Neural cell (in vitro differentiated cells): Measurements from ENCODE around the gene PXDN. TPM values are rescaled to one million over a fixed set of nuclear protein-coding genes. Genes with fewer than 3 reads are reported as not detected.

Source experiments
- H2AFZ ChIP-seq: fragments of 200-600, 300-800 bp; sonication (generic), shearing (Covaris generic); 2 replicates; pipeline ENCODE4 v1.6.0; 2014; ENCODE audit warnings: low read depth, mild to moderate bottlenecking, antibody characterized with exemption, low read length, moderate library complexity
- H3F3A ChIP-seq: fragments of 200-600 bp; shearing (Covaris generic); 2 replicates; pipeline ENCODE4 v1.6.1; 2016; ENCODE audit warnings: mild to moderate bottlenecking, moderate library complexity, mixed read lengths, antibody characterized with exemption, low read length; ENCODE audit not compliant: insufficient read depth, poor library complexity, severe bottlenecking
- H3K27ac ChIP-seq: fragments of 200-600, 300-800 bp; sonication (generic), shearing (Covaris generic); 2 replicates; pipeline ENCODE4 v1.5.1; 2014; ENCODE audit warnings: mild to moderate bottlenecking, low read length, moderate library complexity
- H3K27me3 ChIP-seq: fragments of 300-800, 200-600 bp; sonication (generic), shearing (Covaris generic); 2 replicates; pipeline ENCODE4 v1.6.0; 2014; ENCODE audit warnings: mild to moderate bottlenecking, low read depth, low read length, moderate library complexity; ENCODE audit not compliant: insufficient read depth
- H3K36me3 ChIP-seq: fragments of 300-800, 200-600 bp; sonication (generic), shearing (Covaris generic); 2 replicates; pipeline ENCODE4 v1.5.1; 2014; ENCODE audit warnings: mild to moderate bottlenecking, antibody characterized with exemption, low read length, moderate library complexity; ENCODE audit not compliant: insufficient read depth
- H3K4me2 ChIP-seq: fragments of 300-800, 200-600 bp; sonication (generic), shearing (Covaris generic); 2 replicates; pipeline ENCODE4 v1.6.0; 2014; ENCODE audit warnings: mild to moderate bottlenecking, low read length
- H3K4me3 ChIP-seq: fragments of 300-800, 200-600 bp; sonication (generic), shearing (Covaris generic); 2 replicates; pipeline ENCODE4 v1.5.1; 2014; ENCODE audit warnings: mild to moderate bottlenecking, low read length, moderate library complexity
- H3K79me2 ChIP-seq: fragments of 200-600 bp; shearing (Covaris generic); replicated peaks from 2 replicates; pipeline ENCODE4 v1.6.0; 2014; ENCODE audit warnings: mild to moderate bottlenecking, low read length, moderate library complexity; ENCODE audit not compliant: insufficient read depth
- H3K9ac ChIP-seq: fragments of 300-800, 200-600 bp; sonication (generic), shearing (Covaris generic); 2 replicates; pipeline ENCODE4 v1.6.1; 2016; ENCODE audit warnings: mild to moderate bottlenecking, low read length, mixed read lengths
- H3K9me2 ChIP-seq: fragments of 200-600 bp; shearing (Covaris generic); 2 replicates; pipeline ENCODE4 v1.6.1; 2016; ENCODE audit warnings: mild to moderate bottlenecking, low read length, mixed read lengths; ENCODE audit not compliant: insufficient read depth
- H3K9me3 ChIP-seq: fragments of 200-600, 300-800 bp; sonication (generic), shearing (Covaris generic); 2 replicates; pipeline ENCODE4 v1.6.1; 2016; ENCODE audit warnings: mild to moderate bottlenecking, mixed run types, low read length, moderate library complexity, mixed read lengths
- H4K20me1 ChIP-seq: fragments of 200-600 bp; shearing (Covaris generic); 2 replicates; pipeline ENCODE4 v1.6.1; 2016; ENCODE audit warnings: mild to moderate bottlenecking, mixed run types; ENCODE audit not compliant: insufficient read depth
- CTCF ChIP-seq: fragments of 450-650 bp; IDR thresholded peaks from 2 replicates; pipeline ENCODE4 v1.5.1; 2014; ENCODE audit warnings: antibody characterized with exemption, mild to moderate bottlenecking, moderate library complexity; ENCODE audit not compliant: poor library complexity, severe bottlenecking
- EP300 ChIP-seq: fragments of 450-650 bp; conservative IDR thresholded peaks from 2 replicates; pipeline ENCODE4 v1.6.1; 2014; ENCODE audit warnings: antibody characterized with exemption, mild to moderate bottlenecking, moderate library complexity; ENCODE audit not compliant: poor library complexity, severe bottlenecking
- EZH2 ChIP-seq: fragments of 200-600, 300-800 bp; shearing (Covaris generic), sonication (generic); IDR thresholded peaks from 2 replicates; pipeline ENCODE4 v1.6.1; 2014; ENCODE audit warnings: antibody characterized with exemption, low read length, borderline replicate concordance, mild to moderate bottlenecking; ENCODE audit not compliant: insufficient read depth, poor library complexity, severe bottlenecking
- MXI1 ChIP-seq: fragments of 450-650 bp; conservative IDR thresholded peaks from 2 replicates; pipeline ENCODE4 v1.6.1; 2014; ENCODE audit warnings: antibody characterized with exemption, mild to moderate bottlenecking; ENCODE audit not compliant: poor library complexity, severe bottlenecking
- POLR2AphosphoS5 ChIP-seq: IDR thresholded peaks from 2 replicates; pipeline ENCODE4 v1.6.1; 2012
- RAD21 ChIP-seq: fragments of 450-650 bp; conservative IDR thresholded peaks from 2 replicates; pipeline ENCODE4 v1.6.1; 2014; ENCODE audit warnings: antibody characterized with exemption, mild to moderate bottlenecking, moderate library complexity
- SMC3 ChIP-seq: fragments of 450-650 bp; conservative IDR thresholded peaks from 2 replicates; pipeline ENCODE4 v1.6.1; 2014; ENCODE audit warnings: antibody characterized with exemption, mild to moderate bottlenecking, moderate library complexity; ENCODE audit not compliant: poor library complexity
- TAF1 ChIP-seq: IDR thresholded peaks from 2 replicates; pipeline ENCODE4 v1.6.1; 2012; ENCODE audit warnings: low read depth
- polyA plus RNA-seq: library from polyadenylated mRNA; depleted of rRNA; stranded (reverse); fragments of >200 nt; gene quantifications from 2 replicates; pipeline ENCODE4 v1.2.3, GENCODE V29; 2014
- TF ChIP-seq, protein P1 (sequence below): IDR thresholded peaks from 2 replicates; pipeline ENCODE4 v1.6.1; 2012; ENCODE audit warnings: borderline replicate concordance

PXDN gene
- polyA plus RNA-seq, 1 donor from 2014 or later = 181 TPM

- H3K79me2 ChIP-seq = no peaks in the 10 kb centered on the region
- no peak overlapping the region for H3K27ac ChIP-seq
- no peak for TF ChIP-seq SMC3
- TF ChIP-seq, protein P1, sequence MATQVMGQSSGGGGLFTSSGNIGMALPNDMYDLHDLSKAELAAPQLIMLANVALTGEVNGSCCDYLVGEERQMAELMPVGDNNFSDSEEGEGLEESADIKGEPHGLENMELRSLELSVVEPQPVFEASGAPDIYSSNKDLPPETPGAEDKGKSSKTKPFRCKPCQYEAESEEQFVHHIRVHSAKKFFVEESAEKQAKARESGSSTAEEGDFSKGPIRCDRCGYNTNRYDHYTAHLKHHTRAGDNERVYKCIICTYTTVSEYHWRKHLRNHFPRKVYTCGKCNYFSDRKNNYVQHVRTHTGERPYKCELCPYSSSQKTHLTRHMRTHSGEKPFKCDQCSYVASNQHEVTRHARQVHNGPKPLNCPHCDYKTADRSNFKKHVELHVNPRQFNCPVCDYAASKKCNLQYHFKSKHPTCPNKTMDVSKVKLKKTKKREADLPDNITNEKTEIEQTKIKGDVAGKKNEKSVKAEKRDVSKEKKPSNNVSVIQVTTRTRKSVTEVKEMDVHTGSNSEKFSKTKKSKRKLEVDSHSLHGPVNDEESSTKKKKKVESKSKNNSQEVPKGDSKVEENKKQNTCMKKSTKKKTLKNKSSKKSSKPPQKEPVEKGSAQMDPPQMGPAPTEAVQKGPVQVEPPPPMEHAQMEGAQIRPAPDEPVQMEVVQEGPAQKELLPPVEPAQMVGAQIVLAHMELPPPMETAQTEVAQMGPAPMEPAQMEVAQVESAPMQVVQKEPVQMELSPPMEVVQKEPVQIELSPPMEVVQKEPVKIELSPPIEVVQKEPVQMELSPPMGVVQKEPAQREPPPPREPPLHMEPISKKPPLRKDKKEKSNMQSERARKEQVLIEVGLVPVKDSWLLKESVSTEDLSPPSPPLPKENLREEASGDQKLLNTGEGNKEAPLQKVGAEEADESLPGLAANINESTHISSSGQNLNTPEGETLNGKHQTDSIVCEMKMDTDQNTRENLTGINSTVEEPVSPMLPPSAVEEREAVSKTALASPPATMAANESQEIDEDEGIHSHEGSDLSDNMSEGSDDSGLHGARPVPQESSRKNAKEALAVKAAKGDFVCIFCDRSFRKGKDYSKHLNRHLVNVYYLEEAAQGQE = no peak
- no peak for TF ChIP-seq CTCF
- TF ChIP-seq TAF1 = no peak
- no peak for TF ChIP-seq MXI1
- no peak for TF ChIP-seq EP300
- no peak for TF ChIP-seq EZH2
- TF ChIP-seq RAD21 = no peak
- TF ChIP-seq POLR2AphosphoS5 = no peak
- H3K27me3 ChIP-seq = no peaks in the 10 kb centered on the region
- H3K4me2 ChIP-seq = no peak overlapping the region
- no peaks in the 10 kb centered on the region for H3K9me2 ChIP-seq
- H3K36me3 ChIP-seq = peaks cover 10% of the 10 kb centered on the region
- H3K9ac ChIP-seq = no peak overlapping the region
- no peak overlapping the region for H3K4me3 ChIP-seq
- H3K9me3 ChIP-seq = no peaks in the 10 kb centered on the region
- no peaks in the 10 kb centered on the region for H3F3A ChIP-seq
- no peaks in the 10 kb centered on the region for H4K20me1 ChIP-seq
- H2AFZ ChIP-seq = no peak overlapping the region
Observed at GRCh38 chr2:1674766-1675397, 69.4 kb downstream of the PXDN start.

GRCh38 chr2:1674276-1674675 lies 70.0 kb downstream of the PXDN start:
- Histone ChIP-seq H3K9me3 (no peaks in the 10 kb centered on the region), H3K27ac (no peak overlapping the region)

More at GRCh38 chr2:1674276-1674675, 70.0 kb downstream of the PXDN start:
- no peaks in the 10 kb centered on the region for H3F3A ChIP-seq
- no peaks in the 10 kb centered on the region for H3K9me2 ChIP-seq
- no peak overlapping the region for H3K9ac ChIP-seq
- no peaks in the 10 kb centered on the region for H3K27me3 ChIP-seq
- H3K4me3 ChIP-seq = no peak overlapping the region
- no peaks in the 10 kb centered on the region for H4K20me1 ChIP-seq
- TF ChIP-seq EZH2 (no peak), POLR2AphosphoS5 (no peak), CTCF (no peak), TAF1 (no peak), SMC3 (no peak), EP300 (no peak), MXI1 (no peak), RAD21 (no peak)
- TF ChIP-seq, protein P1 = no peak
- H3K79me2 ChIP-seq = no peaks in the 10 kb centered on the region
- H2AFZ ChIP-seq = no peak overlapping the region
- H3K4me2 ChIP-seq = no peak overlapping the region
- H3K36me3 ChIP-seq = peaks cover 4% of the 10 kb centered on the region
